Measurements from ENCODE around the gene IFT52.

DNA sequence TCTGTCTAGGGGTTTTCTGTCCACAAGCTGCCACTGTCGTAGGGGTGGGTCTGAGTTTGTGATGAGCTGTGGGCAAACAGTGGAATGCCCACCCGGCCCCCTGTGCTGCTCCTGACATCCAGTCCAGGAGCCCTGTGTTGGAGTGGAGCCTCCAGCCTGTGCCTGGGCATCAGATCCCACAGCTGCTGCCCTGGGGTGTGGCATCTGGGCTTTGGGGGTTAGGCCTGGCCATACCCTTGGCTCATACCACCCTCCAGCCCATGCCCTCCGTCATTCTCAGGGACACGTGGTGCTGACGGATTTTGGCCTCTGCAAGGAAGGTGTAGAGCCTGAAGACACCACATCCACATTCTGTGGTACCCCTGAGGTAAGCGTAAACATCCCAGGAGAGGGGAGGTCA, 19.0 kb upstream of the IFT52 start:
- TF ChIP-seq, protein P1, sequence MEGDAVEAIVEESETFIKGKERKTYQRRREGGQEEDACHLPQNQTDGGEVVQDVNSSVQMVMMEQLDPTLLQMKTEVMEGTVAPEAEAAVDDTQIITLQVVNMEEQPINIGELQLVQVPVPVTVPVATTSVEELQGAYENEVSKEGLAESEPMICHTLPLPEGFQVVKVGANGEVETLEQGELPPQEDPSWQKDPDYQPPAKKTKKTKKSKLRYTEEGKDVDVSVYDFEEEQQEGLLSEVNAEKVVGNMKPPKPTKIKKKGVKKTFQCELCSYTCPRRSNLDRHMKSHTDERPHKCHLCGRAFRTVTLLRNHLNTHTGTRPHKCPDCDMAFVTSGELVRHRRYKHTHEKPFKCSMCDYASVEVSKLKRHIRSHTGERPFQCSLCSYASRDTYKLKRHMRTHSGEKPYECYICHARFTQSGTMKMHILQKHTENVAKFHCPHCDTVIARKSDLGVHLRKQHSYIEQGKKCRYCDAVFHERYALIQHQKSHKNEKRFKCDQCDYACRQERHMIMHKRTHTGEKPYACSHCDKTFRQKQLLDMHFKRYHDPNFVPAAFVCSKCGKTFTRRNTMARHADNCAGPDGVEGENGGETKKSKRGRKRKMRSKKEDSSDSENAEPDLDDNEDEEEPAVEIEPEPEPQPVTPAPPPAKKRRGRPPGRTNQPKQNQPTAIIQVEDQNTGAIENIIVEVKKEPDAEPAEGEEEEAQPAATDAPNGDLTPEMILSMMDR (IDR thresholded peaks at IDR 0.05): no peak
- no peak for TF ChIP-seq POLR2A (IDR thresholded peaks at IDR 0.05)
- TF ChIP-seq EP300 (IDR thresholded peaks at IDR 0.05): no peak

Data from tibial nerve (tissue), 4 donors.